Spinal cord (tissue), 10 donors: Measurements from ENCODE around the gene DMBT1. TPM values are rescaled to one million over a fixed set of nuclear protein-coding genes. Genes with fewer than 3 reads are reported as not detected.

ENCODE experiments used
- DNase-seq, 6 donors: peaks; one replicate each; pipeline versions ENCODE4 v3.0.0 to v3.0.0-alpha.2; 2013 to 2015; ENCODE audit warnings: low spot score in 6 of 6, low read depth in 4 of 6
- H3K27ac ChIP-seq: one replicate; pipeline ENCODE4 v1.5.1; 2013; ENCODE audit warnings: low read depth, low read length, control low read depth
- H3K27me3 ChIP-seq: one replicate; pipeline ENCODE4 v1.6.1; 2013; ENCODE audit warnings: low read length; ENCODE audit not compliant: control insufficient read depth, insufficient read depth
- H3K36me3 ChIP-seq: one replicate; pipeline ENCODE4 v1.6.1; 2013; ENCODE audit warnings: low read length; ENCODE audit not compliant: control insufficient read depth, insufficient read depth
- H3K4me1 ChIP-seq: one replicate; pipeline ENCODE4 v1.6.1; 2013; ENCODE audit warnings: low read length; ENCODE audit not compliant: control insufficient read depth, insufficient read depth
- H3K4me3 ChIP-seq: one replicate; pipeline ENCODE4 v1.5.1; 2013; ENCODE audit warnings: low read depth, low read length, control low read depth
- H3K9me3 ChIP-seq: one replicate; pipeline ENCODE4 v1.6.1; 2013; ENCODE audit warnings: low read length; ENCODE audit not compliant: control insufficient read depth, insufficient read depth
- WGBS: methylation state at CpG from one replicate; pipeline ENCODE4 v1.1.5; 2013; ENCODE audit warnings: missing lambda C conversion rate; ENCODE audit not compliant: insufficient coverage; 5-methylcytosine and 5-hydroxymethylcytosine counted together
- polyA plus RNA-seq, 2 donors: library from polyadenylated mRNA; unstranded; fragments of 120-200 nt; gene quantifications; one replicate each; pipeline ENCODE4 v1.2.1, GENCODE V29; 2013; ENCODE audit not compliant: insufficient read length in 2 of 2
- total RNA-seq, 2 donors: library from RNA; depleted of rRNA in 1 of 2; stranded (reverse); fragments of 120-200 nt in 1 of 2; fragments of >200 nt in 1 of 2; gene quantifications; one replicate each; pipeline versions ENCODE4 v1.2.3 to v1.2.4, GENCODE V29; 2013 to 2014
- donor health status: healthy.

The DMBT1 gene
- total and polyA plus RNA-seq, 4 donors, result 0.10 to 0.18 (median 0.13) TPM

DNA sequence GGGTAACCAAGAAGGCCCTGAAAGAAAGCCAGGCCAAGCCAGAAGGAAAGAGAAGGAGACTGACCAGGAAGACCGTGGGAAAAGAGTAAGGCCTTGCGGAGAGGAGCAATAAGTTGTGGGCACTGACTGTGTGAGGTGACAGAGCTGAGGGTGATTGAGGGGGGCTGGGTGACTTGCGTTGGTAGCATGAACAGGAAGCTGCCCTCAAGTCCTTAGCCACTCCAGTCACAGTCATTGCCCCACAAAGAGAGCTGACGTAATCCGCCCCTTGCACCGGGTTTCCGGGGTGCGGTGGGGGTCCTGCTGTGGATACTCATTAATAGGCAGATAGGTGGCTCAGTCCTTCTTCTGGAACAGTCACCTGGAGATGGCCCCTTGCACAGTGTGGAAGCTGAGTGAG, 16.1 kb upstream of the DMBT1 start:
- Histone ChIP-seq H3K27ac (no peak overlapping the region), H3K36me3 (no peaks in the 10 kb centered on the region), H3K27me3 (no peaks in the 10 kb centered on the region), H3K4me1 (no peaks in the 10 kb centered on the region), H3K4me3 (no peak overlapping the region), H3K9me3 (no peaks in the 10 kb centered on the region)
- DNase-seq, result no peak
- 88% methylated on average over 2 of the region's 8 CpGs for WGBS

- Histone ChIP-seq H3K27me3 (no peaks in the 10 kb centered on the region), H3K9me3 (no peaks in the 10 kb centered on the region), H3K4me1 (peaks cover 4% of the 10 kb centered on the region), H3K4me3 (no peak overlapping the region), H3K27ac (no peak overlapping the region), H3K36me3 (no peaks in the 10 kb centered on the region)
- 81% methylated on average over 7 of the region's 8 CpGs for WGBS
- no peak for DNase-seq
Observed at GRCh38 chr10:122546242-122546641, 14.3 kb upstream of the DMBT1 start.

GRCh38 chr10:122548407-122549085, 12.0 kb upstream of the DMBT1 start:
- no peaks in the 10 kb centered on the region for H3K27me3 ChIP-seq

DNA sequence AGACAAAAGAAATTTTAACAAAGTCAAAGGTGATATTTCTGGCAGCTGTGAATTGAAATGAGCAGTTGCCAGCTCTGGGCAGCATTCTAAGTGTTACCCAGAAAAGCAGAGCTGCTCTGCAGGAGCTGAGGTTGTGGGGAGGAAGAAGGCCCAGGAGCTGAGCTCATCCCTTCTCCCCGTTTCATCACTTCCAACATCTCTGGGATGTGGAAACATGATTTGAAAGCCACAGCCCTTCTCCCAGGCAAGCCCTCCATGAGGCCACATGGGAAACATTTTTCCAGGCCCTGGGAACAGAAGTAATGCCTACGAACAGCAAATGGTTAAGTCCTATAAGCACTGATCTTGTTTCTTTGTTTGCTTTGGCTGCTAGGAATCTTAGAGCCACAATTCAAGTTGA, 10.9 kb upstream of the DMBT1 start:
- Histone ChIP-seq H3K27me3 (no peaks in the 10 kb centered on the region), H3K27ac (no peak overlapping the region), H3K36me3 (no peaks in the 10 kb centered on the region), H3K4me3 (no peak overlapping the region), H3K9me3 (no peaks in the 10 kb centered on the region), H3K4me1 (peaks cover 4% of the 10 kb centered on the region)
- no peak for DNase-seq
- WGBS, result 90% methylated on average over 1 of the region's 2 CpGs

More at GRCh38 chr10:122548407-122549085, 12.0 kb upstream of the DMBT1 start:
- no peak overlapping the region for H3K4me3 ChIP-seq
- H3K27ac ChIP-seq, result no peak overlapping the region
- H3K9me3 ChIP-seq, result no peaks in the 10 kb centered on the region
- DNase-seq, result no peak
- no peaks in the 10 kb centered on the region for H3K36me3 ChIP-seq
- peaks cover 4% of the 10 kb centered on the region for H3K4me1 ChIP-seq
- 96% methylated on average over 7 of the region's 11 CpGs for WGBS

- no peak for DNase-seq
- no peaks in the 10 kb centered on the region for H3K9me3 ChIP-seq
- H3K4me1 ChIP-seq, result peaks cover 4% of the 10 kb centered on the region
- H3K36me3 ChIP-seq, result no peaks in the 10 kb centered on the region
- WGBS, result 94% methylated on average over 6 of the region's 9 CpGs
- H3K4me3 ChIP-seq, result no peak overlapping the region
- H3K27me3 ChIP-seq, result no peaks in the 10 kb centered on the region
- H3K27ac ChIP-seq, result no peak overlapping the region
Observed at GRCh38 chr10:122550427-122550826, 10.1 kb upstream of the DMBT1 start.

GRCh38 chr10:122550983-122551382, 9.6 kb upstream of the DMBT1 start:
- DNase-seq, result no peak
- Histone ChIP-seq H3K27me3 (no peaks in the 10 kb centered on the region), H3K4me1 (peaks cover 4% of the 10 kb centered on the region), H3K9me3 (no peaks in the 10 kb centered on the region), H3K36me3 (no peaks in the 10 kb centered on the region), H3K27ac (no peak overlapping the region), H3K4me3 (no peak overlapping the region)
- WGBS, result 67% methylated on average over 1 of the region's 3 CpGs

- WGBS, result 70% methylated on average over 6 of the region's 9 CpGs
- Histone ChIP-seq H3K27ac (no peak overlapping the region), H3K36me3 (no peaks in the 10 kb centered on the region), H3K9me3 (no peaks in the 10 kb centered on the region), H3K27me3 (no peaks in the 10 kb centered on the region), H3K4me1 (peaks cover 4% of the 10 kb centered on the region), H3K4me3 (no peak overlapping the region)
- DNase-seq, result no peak
Observed at GRCh38 chr10:122551450-122551849, 9.1 kb upstream of the DMBT1 start.

DNA sequence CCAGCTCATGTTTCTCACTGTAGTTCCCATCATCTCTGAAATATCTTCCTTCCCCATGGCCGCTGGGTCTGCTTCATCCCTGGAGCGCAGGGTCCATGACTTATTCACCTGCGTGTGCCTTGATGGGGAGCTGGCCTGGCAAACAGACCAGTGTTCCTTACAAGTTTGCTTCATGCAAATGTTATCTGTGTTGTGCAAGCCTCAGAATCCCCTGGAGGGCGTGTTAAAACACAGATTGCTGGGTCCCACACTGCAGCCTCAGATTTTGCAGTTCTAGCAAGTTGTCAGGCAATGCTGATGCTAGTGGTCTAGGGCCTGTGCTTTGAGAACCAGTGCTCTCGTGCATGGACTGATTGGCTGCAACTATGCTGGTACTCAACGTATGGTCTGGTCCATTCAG, 7.2 kb upstream of the DMBT1 start:
- H3K27ac ChIP-seq, result no peak overlapping the region
- H3K27me3 ChIP-seq, result no peaks in the 10 kb centered on the region
- no peaks in the 10 kb centered on the region for H3K9me3 ChIP-seq
- 85% methylated on average over 4 of the region's 6 CpGs for WGBS
- no peaks in the 10 kb centered on the region for H3K36me3 ChIP-seq
- no peak for DNase-seq
- no peak overlapping the region for H3K4me3 ChIP-seq
- H3K4me1 ChIP-seq, result peaks cover 4% of the 10 kb centered on the region

GRCh38 chr10:122554131-122555036, 6.2 kb upstream of the DMBT1 start:
- H3K4me1 ChIP-seq, result peaks cover 4% of the 10 kb centered on the region
- no peak overlapping the region for H3K4me3 ChIP-seq
- no peaks in the 10 kb centered on the region for H3K27me3 ChIP-seq
- no peak for DNase-seq
- no peaks in the 10 kb centered on the region for H3K36me3 ChIP-seq
- H3K27ac ChIP-seq, result no peak overlapping the region
- H3K9me3 ChIP-seq, result no peaks in the 10 kb centered on the region
- 91% methylated on average over 4 of the region's 6 CpGs for WGBS
